SK-N-SH (cell line): ENCODE results near the gene SHROOM1. TPM values are rescaled to one million over a fixed set of nuclear protein-coding genes. Genes with fewer than 3 reads are reported as not detected.
"Not testable (repeated sequence)": the region's sequence is repeated elsewhere in the genome, so short reads cannot be mapped to it uniquely, and the experiment has no call there.

Source experiments
- CTCF ChIA-PET: fragments of 300-600, 350-600 bp; formaldehyde crosslinking; extraction: SDS; loops from one replicate; lab custom pipeline; 2021; lab: Yijun Ruan, JAX
- POLR2A ChIA-PET: fragments of 350-600 bp; sonication (Branson Sonifier 250); formaldehyde crosslinking; extraction: SDS; loops from one replicate; lab custom pipeline; 2020; ENCODE audit warnings: antibody characterized with exemption, inconsistent platforms; lab: Yijun Ruan, JAX
- DNase-seq: peaks from one replicate; pipeline ENCODE4 v3.0.0; 2012
- H2AFZ ChIP-seq: fragments of 200-600 bp; sonication (generic); 2 replicates; pipeline ENCODE4 v1.8.1; 2016; ENCODE audit warnings: antibody characterized with exemption, mild to moderate bottlenecking, low read depth
- H3F3A ChIP-seq: fragments of 200-600 bp; sonication (generic); replicated peaks from 2 replicates; pipeline ENCODE3; 2016; ENCODE audit warnings: antibody characterized with exemption, mild to moderate bottlenecking; ENCODE audit not compliant: insufficient read depth
- H3K27ac ChIP-seq, 2 experiments: fragments of 200-500 bp in 1 of 2; fragments of 200-600 bp in 1 of 2; sonication (Bioruptor generic) in 1 of 2; sonication (generic), shearing (Covaris generic) in 1 of 2; 2 replicates each; pipeline versions ENCODE4 v1.5.1 to v1.6.1; 2014 to 2016; ENCODE audit warnings: low read depth in 2 of 2, inconsistent platforms in 1 of 2, low read length in 1 of 2, mild to moderate bottlenecking in 1 of 2, mixed read lengths in 1 of 2
- H3K27me3 ChIP-seq: fragments of 200-600 bp; sonication (generic), shearing (Covaris generic); 2 replicates; pipeline ENCODE4 v1.6.1; 2016; ENCODE audit warnings: mixed run types; ENCODE audit not compliant: insufficient read depth
- H3K36me3 ChIP-seq, 2 experiments: fragments of 200-500 bp in 1 of 2; fragments of 200-600 bp in 1 of 2; sonication (Bioruptor generic) in 1 of 2; sonication (generic) in 1 of 2; replicated peaks in 1 of 2; 2 replicates each; pipeline versions ENCODE3 to v1.5.1; 2014 to 2016; ENCODE audit warnings: low read length in 1 of 2, mild to moderate bottlenecking in 1 of 2; ENCODE audit not compliant: insufficient read depth in 2 of 2, control insufficient read depth in 1 of 2
- H3K4me1 ChIP-seq, 2 experiments: fragments of 200-500 bp in 1 of 2; fragments of 200-600 bp in 1 of 2; sonication (Bioruptor generic) in 1 of 2; sonication (generic), shearing (Covaris generic) in 1 of 2; 2 replicates each; pipeline versions ENCODE4 v1.5.1 to v1.6.1; 2014 to 2016; ENCODE audit warnings: low read depth in 1 of 2, low read length in 1 of 2, mixed run types in 1 of 2; ENCODE audit not compliant: insufficient read depth in 2 of 2, control insufficient read depth in 1 of 2
- H3K4me2 ChIP-seq: fragments of 200-600 bp; sonication (generic), shearing (Covaris generic); 2 replicates; pipeline ENCODE4 v1.6.1; 2017; ENCODE audit warnings: mixed run types
- H3K4me3 ChIP-seq, 2 experiments: fragments of 200-500 bp in 1 of 2; fragments of 200-600 bp in 1 of 2; sonication (Bioruptor generic) in 1 of 2; sonication (generic), shearing (Covaris generic) in 1 of 2; 2 replicates each; pipeline versions ENCODE4 v1.5.1 to v1.8.1; 2014 to 2016; ENCODE audit warnings: low read depth in 2 of 2, inconsistent platforms in 1 of 2, low read length in 1 of 2, mild to moderate bottlenecking in 1 of 2, mixed read lengths in 1 of 2, moderate library complexity in 1 of 2
- H3K79me2 ChIP-seq: fragments of 200-600 bp; sonication (generic); 2 replicates; pipeline ENCODE4 v1.8.1; 2017; ENCODE audit warnings: mild to moderate bottlenecking; ENCODE audit not compliant: insufficient read depth
- H3K9ac ChIP-seq: fragments of 200-600 bp; sonication (generic); 2 replicates; pipeline ENCODE4 v1.6.1; 2017; ENCODE audit warnings: mixed run types
- H3K9me2 ChIP-seq: fragments of 200-600 bp; sonication (generic); 2 replicates; pipeline ENCODE4 v1.6.1; 2017; ENCODE audit warnings: mixed run types
- H3K9me3 ChIP-seq: fragments of 200-600 bp; sonication (generic); 2 replicates; pipeline ENCODE4 v1.6.1; 2017; ENCODE audit warnings: mixed run types, mild to moderate bottlenecking, moderate library complexity
- H4K20me1 ChIP-seq: fragments of 200-600 bp; sonication (generic); 2 replicates; pipeline ENCODE4 v1.6.1; 2017; ENCODE audit warnings: mild to moderate bottlenecking, mixed run types; ENCODE audit not compliant: insufficient read depth
- FOXJ3 ChIP-seq: sonication (generic); formaldehyde crosslinking; IDR thresholded peaks from 2 replicates; pipeline ENCODE4 v1.5.1; 2020; ENCODE audit warnings: mild to moderate bottlenecking, missing genetic modification reagents
- FOXM1 ChIP-seq: IDR thresholded peaks from 2 replicates; pipeline ENCODE4 v1.4.0; 2012; ENCODE audit warnings: low read depth, mild to moderate bottlenecking
- GABPA ChIP-seq: IDR thresholded peaks from 2 replicates; pipeline ENCODE4 v1.4.0; 2012; ENCODE audit warnings: low read depth, mild to moderate bottlenecking
- MXI1 ChIP-seq: IDR thresholded peaks from 2 replicates; pipeline ENCODE4 v1.6.1; 2012; ENCODE audit warnings: mild to moderate bottlenecking, low read depth, low read length, improper control_type of control experiment
- RXRA ChIP-seq: IDR thresholded peaks from 2 replicates; pipeline ENCODE4 v1.4.0; 2012; ENCODE audit warnings: low read depth, mild to moderate bottlenecking, borderline replicate concordance
- TCF12 ChIP-seq: IDR thresholded peaks from 2 replicates; pipeline ENCODE4 v1.4.0; 2012
- whole genome bisulfite sequencing: methylation state at CpG from one replicate; pipeline ENCODE4 v1.1.6; 2017; ENCODE audit warnings: low lambda C conversion rate; 5-methylcytosine and 5-hydroxymethylcytosine counted together
- polyA plus RNA-seq, 3 experiments: library from polyadenylated mRNA; depleted of rRNA; stranded (reverse); fragments of >200 nt; gene quantifications; 2 replicates each; pipeline ENCODE4 v1.2.3, GENCODE V29; 2012

SHROOM1 gene
- polyA plus RNA-seq, 1 of the 3 experiments (the other 2 are of a cell fraction): 3.8 TPM

DNA sequence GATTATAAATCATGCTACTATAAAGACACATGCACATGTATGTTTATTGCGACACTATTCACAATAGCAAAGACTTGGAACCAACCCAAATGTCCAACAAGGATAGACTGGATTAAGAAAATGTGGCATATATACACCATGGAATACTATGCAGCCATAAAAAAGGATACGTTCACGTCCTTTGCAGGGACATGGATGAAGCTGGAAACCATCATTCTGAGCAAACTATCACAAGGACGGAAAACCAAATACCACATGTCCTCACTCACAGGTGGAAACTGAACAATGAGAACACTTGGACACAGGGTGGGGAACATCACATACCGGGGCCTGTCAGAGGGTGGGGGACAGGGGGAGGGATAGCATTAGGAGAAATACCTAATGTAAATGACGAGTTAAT, 24.6 kb downstream of the SHROOM1 start:
- H3K4me1 ChIP-seq, H3K27ac ChIP-seq, H3K4me2 ChIP-seq, CTCF ChIA-PET, H3K27me3 ChIP-seq, H3K9me3 ChIP-seq, H3F3A ChIP-seq, H3K9ac ChIP-seq, H3K4me3 ChIP-seq, H4K20me1 ChIP-seq, H3K36me3 ChIP-seq, H3K9me2 ChIP-seq, H2AFZ ChIP-seq, H3K79me2 ChIP-seq, DNase-seq, POLR2A ChIA-PET: not testable (repeated sequence)
- 59% methylated on average over 6 of the region's 6 CpGs for WGBS

DNA sequence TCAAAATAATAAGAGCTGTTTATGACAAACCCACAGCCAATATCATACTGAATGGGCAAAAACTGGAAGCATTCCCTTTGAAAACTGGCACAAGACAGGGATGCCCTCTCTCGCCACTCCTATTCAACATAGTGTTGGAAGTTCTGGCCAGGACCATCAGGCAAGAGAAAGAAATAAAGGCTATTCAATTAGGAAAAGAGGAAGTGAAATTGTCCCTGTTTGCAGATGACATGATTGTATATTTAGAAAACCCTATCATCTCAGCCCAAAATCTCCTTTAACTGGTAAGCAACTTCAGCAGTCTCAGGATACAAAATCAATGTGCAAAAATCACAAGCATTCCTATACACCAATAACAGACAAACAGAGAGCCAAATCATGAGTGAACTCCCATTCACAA, 26.2 kb downstream of the SHROOM1 start:
- H3K4me2 ChIP-seq, H3K9ac ChIP-seq, H3K9me2 ChIP-seq, H3K79me2 ChIP-seq, DNase-seq, H3K27me3 ChIP-seq, POLR2A ChIA-PET, H3K27ac ChIP-seq, H3K36me3 ChIP-seq, H3K4me1 ChIP-seq, H3K4me3 ChIP-seq, H3K9me3 ChIP-seq, H4K20me1 ChIP-seq, H3F3A ChIP-seq, CTCF ChIA-PET, H2AFZ ChIP-seq: not testable (repeated sequence)
- WGBS: 94% methylated on average over 1 of the region's 1 CpG

DNA sequence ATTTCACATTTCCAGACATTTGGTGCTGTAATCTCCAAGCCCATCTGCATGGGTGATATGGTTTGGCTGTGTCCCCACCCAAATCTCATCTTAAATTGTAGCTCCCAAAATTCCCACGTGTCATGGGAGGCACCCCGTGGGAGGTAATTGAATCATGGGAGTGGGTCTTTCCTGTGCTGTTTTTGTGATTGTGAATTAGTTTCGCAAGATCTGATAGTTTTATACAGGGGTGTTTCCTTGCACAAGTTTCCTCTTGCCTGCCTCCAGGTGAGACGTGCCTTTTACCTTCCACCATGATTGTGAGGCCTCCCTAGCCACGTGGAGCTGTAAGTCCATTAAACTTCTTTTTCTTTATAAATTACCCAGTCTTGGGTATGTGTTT, 27.8 kb downstream of the SHROOM1 start:
- WGBS: 48% methylated on average over 5 of the region's 5 CpGs
- DNase-seq, H2AFZ ChIP-seq, H3K4me1 ChIP-seq, H3K9me3 ChIP-seq, H3K27me3 ChIP-seq, POLR2A ChIA-PET, H3K9ac ChIP-seq, H3K4me2 ChIP-seq, H3K79me2 ChIP-seq, H3K36me3 ChIP-seq, H3K27ac ChIP-seq, H3K9me2 ChIP-seq, H3F3A ChIP-seq, H4K20me1 ChIP-seq, H3K4me3 ChIP-seq: not testable (repeated sequence)
- CTCF ChIA-PET: interaction anchor here (1.5 to 2.3 kb wide), 3 partner anchors 18 to 277 kb away, joined by 4 to 18 read pairs (median 7); no protein-coding TSS in a partner anchor

DNA sequence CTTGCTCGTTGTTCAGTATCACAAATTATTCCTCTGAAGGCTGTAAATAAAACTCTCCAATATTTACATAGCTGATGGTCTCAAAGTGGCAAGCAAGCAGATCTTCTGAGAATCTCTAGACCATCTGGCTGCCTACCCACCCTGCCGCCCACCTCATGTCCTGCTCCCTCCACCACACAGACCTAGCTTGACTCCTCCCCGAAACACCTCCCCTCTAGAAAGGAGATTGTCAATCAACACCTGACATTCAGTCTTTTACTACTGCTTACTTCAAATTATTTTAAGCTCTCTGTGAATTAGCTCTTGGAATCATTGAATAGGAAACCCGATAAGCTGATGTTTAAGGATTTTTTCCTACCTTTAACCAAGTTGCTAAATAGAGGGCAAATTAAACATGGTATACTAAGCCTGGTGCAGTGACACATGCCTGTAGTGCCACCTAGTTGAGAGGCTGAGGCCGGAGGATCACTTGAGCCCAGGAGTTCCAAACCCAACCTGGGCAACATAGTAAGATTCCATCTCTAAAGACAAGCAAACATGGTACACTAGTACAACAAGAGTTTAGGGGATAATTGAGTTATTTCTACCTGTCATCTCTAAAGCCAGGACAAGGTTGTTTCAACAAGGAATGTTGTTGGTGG, 28.3 kb downstream of the SHROOM1 start:
- 72% methylated on average over 5 of the region's 5 CpGs for WGBS
- CTCF ChIA-PET: interaction anchor here (1.1 to 2.3 kb wide), 5 partner anchors 9 to 276 kb away, joined by 3 to 18 read pairs (median 4); no protein-coding TSS in a partner anchor
- H3K4me3 ChIP-seq: no peak overlapping the region

More for the DNA sequence above, 28.3 kb downstream of the SHROOM1 start:
- H3K27ac ChIP-seq: no peak overlapping the region
- H3K9me2 ChIP-seq: no peaks in the 10 kb centered on the region
- TF ChIP-seq MXI1 (no peak), TCF12 (no peak), GABPA (no peak), FOXM1 (no peak), RXRA (no peak), FOXJ3 (no peak)
- TF ChIP-seq, all 33 proteins: peak for 0
- Histone ChIP-seq H4K20me1 (no peaks in the 10 kb centered on the region), H3K4me1 (peaks cover 0 to 5% of the 10 kb centered on the region in 2 experiments; a peak in 1 of 4 replicates), H3F3A (no peaks in the 10 kb centered on the region), H3K9me3 (no peaks in the 10 kb centered on the region), H3K36me3 (no peaks in the 10 kb centered on the region), H2AFZ (no peak overlapping the region), H3K79me2 (no peaks in the 10 kb centered on the region), H3K4me2 (no peak overlapping the region), H3K9ac (no peak overlapping the region), H3K27me3 (no peaks in the 10 kb centered on the region)
- POLR2A ChIA-PET: no interaction called here
- DNase-seq: no peak
